Transverse colon (tissue), 1 donor: ENCODE data around the gene PMEL.

Experiments
- EP300 ChIP-seq: sonication (generic); formaldehyde crosslinking; IDR thresholded peaks from one replicate; pipeline ENCODE4 v1.6.1; 2017; ENCODE audit warnings: antibody characterized with exemption, low read depth
- POLR2A ChIP-seq: fragments of 450-650 bp; IDR thresholded peaks from one replicate; pipeline ENCODE4 v1.6.1; 2016; ENCODE audit warnings: antibody characterized with exemption, mild to moderate bottlenecking, moderate library complexity

- TF ChIP-seq POLR2A (peak; percentile 83), EP300 (no peak)
Measured at GRCh38 chr12:55931317-55931779, 34.5 kb downstream of the PMEL start.
